Erythroblast (primary cell): ENCODE results near the gene RREB1.

ENCODE experiments used
- GATA1 ChIP-seq: IDR thresholded peaks from 2 replicates; pipeline ENCODE4 v1.6.1; 2011; ENCODE audit warnings: low read depth, mild to moderate bottlenecking, control low read depth, low read length, moderate library complexity
- POLR2A ChIP-seq: IDR thresholded peaks from 2 replicates; pipeline ENCODE4 v1.6.1; 2011; ENCODE audit warnings: mild to moderate bottlenecking, low read length

DNA sequence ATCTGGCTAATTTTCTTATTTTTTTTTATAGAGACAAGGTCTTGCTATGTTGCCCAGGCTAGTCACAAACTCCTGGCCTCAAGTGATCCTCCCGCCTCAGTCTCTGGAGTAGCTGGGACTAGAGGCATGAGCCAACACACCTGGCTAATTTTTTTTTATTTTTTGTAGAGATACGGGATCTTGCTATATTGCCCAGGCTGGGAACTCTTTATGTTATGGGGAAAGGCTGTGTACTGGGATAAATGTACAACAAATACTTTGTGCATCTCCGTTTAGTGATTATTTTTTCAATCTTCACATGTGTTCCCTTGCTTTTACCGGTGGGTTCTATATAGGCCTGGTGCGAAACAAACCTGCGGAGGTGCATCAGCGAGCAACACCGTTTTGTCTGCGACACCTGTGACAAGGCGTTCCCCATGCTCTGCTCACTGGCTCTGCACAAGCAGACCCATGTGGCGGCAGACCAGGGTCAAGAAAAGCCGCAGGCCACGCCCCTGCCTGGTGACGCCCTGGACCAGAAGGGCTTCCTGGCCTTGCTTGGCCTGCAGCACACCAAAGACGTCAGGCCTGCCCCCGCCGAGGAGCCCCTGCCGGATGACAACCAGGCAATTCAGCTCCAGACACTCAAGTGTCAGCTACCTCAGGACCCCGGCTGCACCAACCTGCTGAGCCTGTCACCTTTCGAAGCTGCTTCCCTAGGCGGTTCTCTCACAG is 121.1 kb downstream of the RREB1 start:
- TF ChIP-seq POLR2A (no peak), GATA1 (no peak)
